ENCODE measurements around the gene FGGY.

Gene FGGY

GRCh38 chr1:59317780-59318179 is 20.9 kb downstream of the FGGY start:
- H3K9ac ChIP-seq (ENCODE audit: low read length) = no peak overlapping the region
- H4K20me1 ChIP-seq (ENCODE audit: low read depth, low read length) = no peaks in the 10 kb centered on the region
- no peaks in the 10 kb centered on the region for H3K79me2 ChIP-seq (ENCODE audit: insufficient read depth, low read length)
- no peak overlapping the region for H3K27ac ChIP-seq (ENCODE audit: low read depth, low read length)
- no peak overlapping the region for H3K4me2 ChIP-seq (ENCODE audit: low read depth, low read length, poor library complexity, severe bottlenecking)
- no peaks in the 10 kb centered on the region for H3K27me3 ChIP-seq (ENCODE audit: low read length)
- no peaks in the 10 kb centered on the region for H3K36me3 ChIP-seq (ENCODE audit: low read length)
- no peak for TF ChIP-seq EZH2phosphoT487 (conservative IDR thresholded peaks at IDR 0.05; ENCODE audit: low read length)
- no peak for TF ChIP-seq CTCF (IDR thresholded peaks at IDR 0.05; ENCODE audit: insufficient read depth, low read length, poor library complexity, severe bottlenecking)
- H3F3A ChIP-seq (ENCODE audit: insufficient read depth) = no peaks in the 10 kb centered on the region
- no peak overlapping the region for H2AFZ ChIP-seq (ENCODE audit: low read depth, low read length, severe bottlenecking)
- no peak overlapping the region for H3K4me3 ChIP-seq (ENCODE audit: insufficient read depth, low read length, poor library complexity, severe bottlenecking)
- no peaks in the 10 kb centered on the region for H3K9me2 ChIP-seq (replicated peaks; ENCODE audit: insufficient read depth, low read length)
- no peaks in the 10 kb centered on the region for H3K9me3 ChIP-seq (ENCODE audit: insufficient read depth, low read length)

- Histone ChIP-seq H3K4me2 (ENCODE audit: low read depth, low read length, poor library complexity, severe bottlenecking) (no peak overlapping the region), H3K27me3 (ENCODE audit: low read length) (no peaks in the 10 kb centered on the region), H3K9me3 (ENCODE audit: insufficient read depth, low read length) (no peaks in the 10 kb centered on the region), H3K9ac (ENCODE audit: low read length) (no peak overlapping the region), H3K4me3 (ENCODE audit: insufficient read depth, low read length, poor library complexity, severe bottlenecking) (no peak overlapping the region), H4K20me1 (ENCODE audit: low read depth, low read length) (no peaks in the 10 kb centered on the region), H3K79me2 (ENCODE audit: insufficient read depth, low read length) (no peaks in the 10 kb centered on the region), H3K9me2 (replicated peaks; ENCODE audit: insufficient read depth, low read length) (no peaks in the 10 kb centered on the region), H3K36me3 (ENCODE audit: low read length) (no peaks in the 10 kb centered on the region), H2AFZ (ENCODE audit: low read depth, low read length, severe bottlenecking) (no peak overlapping the region), H3K27ac (ENCODE audit: low read depth, low read length) (no peak overlapping the region), H3F3A (ENCODE audit: insufficient read depth) (no peaks in the 10 kb centered on the region)
- TF ChIP-seq EZH2phosphoT487 (conservative IDR thresholded peaks at IDR 0.05; ENCODE audit: low read length) (no peak), CTCF (IDR thresholded peaks at IDR 0.05; ENCODE audit: insufficient read depth, low read length, poor library complexity, severe bottlenecking) (no peak)
Measured at GRCh38 chr1:59318271-59318860, 21.5 kb downstream of the FGGY start.

- no peaks in the 10 kb centered on the region for H3K36me3 ChIP-seq (ENCODE audit: low read length)
- H3K9ac ChIP-seq (ENCODE audit: low read length) = no peak overlapping the region
- no peaks in the 10 kb centered on the region for H3F3A ChIP-seq (ENCODE audit: insufficient read depth)
- TF ChIP-seq EZH2phosphoT487 (conservative IDR thresholded peaks at IDR 0.05; ENCODE audit: low read length) = no peak
- no peak for TF ChIP-seq CTCF (IDR thresholded peaks at IDR 0.05; ENCODE audit: insufficient read depth, low read length, poor library complexity, severe bottlenecking)
- no peak overlapping the region for H3K4me3 ChIP-seq (ENCODE audit: insufficient read depth, low read length, poor library complexity, severe bottlenecking)
- no peak overlapping the region for H3K4me2 ChIP-seq (ENCODE audit: low read depth, low read length, poor library complexity, severe bottlenecking)
- H4K20me1 ChIP-seq (ENCODE audit: low read depth, low read length) = no peaks in the 10 kb centered on the region
- no peaks in the 10 kb centered on the region for H3K9me2 ChIP-seq (replicated peaks; ENCODE audit: insufficient read depth, low read length)
- H3K27me3 ChIP-seq (ENCODE audit: low read length) = no peaks in the 10 kb centered on the region
- H3K27ac ChIP-seq (ENCODE audit: low read depth, low read length) = no peak overlapping the region
- no peaks in the 10 kb centered on the region for H3K9me3 ChIP-seq (ENCODE audit: insufficient read depth, low read length)
- no peak overlapping the region for H2AFZ ChIP-seq (ENCODE audit: low read depth, low read length, severe bottlenecking)
- no peaks in the 10 kb centered on the region for H3K79me2 ChIP-seq (ENCODE audit: insufficient read depth, low read length)
Measured at GRCh38 chr1:59322394-59322793, 25.5 kb downstream of the FGGY start.
